Right kidney (tissue), 1 donor: ENCODE measurements around the gene ARVCF.
A peak's percentile ranks its signal among the peaks of the same experiment; 100 is the strongest.

Experiments
- DNase-seq: peaks from one replicate; pipeline ENCODE4 v3.0.0-alpha.2; 2016

ARVCF gene

GRCh38 chr22:19987394-19988306 is 29.0 kb downstream of the ARVCF start:
- DNase-seq, result no peak

GRCh38 chr22:19986410-19987341 is 29.9 kb downstream of the ARVCF start:
- peak; percentile 88 for DNase-seq

- no peak for DNase-seq
These were observed 30.6 kb downstream of the ARVCF start for GRCh38 chr22:19986011-19986409.

GRCh38 chr22:19984851-19985811 is 31.5 kb downstream of the ARVCF start:
- no peak for DNase-seq

GRCh38 chr22:19984201-19984753 is 32.3 kb downstream of the ARVCF start:
- DNase-seq, result no peak

GRCh38 chr22:19983741-19984140 is 32.9 kb downstream of the ARVCF start:
- DNase-seq, result no peak

- no peak for DNase-seq
These were observed 33.5 kb downstream of the ARVCF start for GRCh38 chr22:19982991-19983578.

- DNase-seq, result no peak
These were observed 34.4 kb downstream of the ARVCF start for GRCh38 chr22:19981961-19982920.

- DNase-seq, result no peak
These were observed 35.3 kb downstream of the ARVCF start for GRCh38 chr22:19981171-19981960.

- DNase-seq, result no peak
These were observed 35.9 kb downstream of the ARVCF start for GRCh38 chr22:19980766-19981165.

- no peak for DNase-seq
These were observed 36.7 kb downstream of the ARVCF start for GRCh38 chr22:19979712-19980493.

GRCh38 chr22:19978748-19979147 is 37.9 kb downstream of the ARVCF start:
- DNase-seq, result no peak

- no peak for DNase-seq
These were observed 39.1 kb downstream of the ARVCF start for GRCh38 chr22:19977296-19978243.

GRCh38 chr22:19976671-19977070 is 40.0 kb downstream of the ARVCF start:
- no peak for DNase-seq

- no peak for DNase-seq
These were observed 41.0 kb downstream of the ARVCF start for GRCh38 chr22:19975707-19976035.

- DNase-seq, result no peak
These were observed 41.5 kb downstream of the ARVCF start for GRCh38 chr22:19974935-19975706.
